ENCODE data around the gene TMEM164. TPM values are rescaled to one million over a fixed set of nuclear protein-coding genes. Genes with fewer than 3 reads are reported as not detected.

TMEM164 gene
- total RNA-seq, 1 donor from 2014 or later = 76.3 TPM

DNA sequence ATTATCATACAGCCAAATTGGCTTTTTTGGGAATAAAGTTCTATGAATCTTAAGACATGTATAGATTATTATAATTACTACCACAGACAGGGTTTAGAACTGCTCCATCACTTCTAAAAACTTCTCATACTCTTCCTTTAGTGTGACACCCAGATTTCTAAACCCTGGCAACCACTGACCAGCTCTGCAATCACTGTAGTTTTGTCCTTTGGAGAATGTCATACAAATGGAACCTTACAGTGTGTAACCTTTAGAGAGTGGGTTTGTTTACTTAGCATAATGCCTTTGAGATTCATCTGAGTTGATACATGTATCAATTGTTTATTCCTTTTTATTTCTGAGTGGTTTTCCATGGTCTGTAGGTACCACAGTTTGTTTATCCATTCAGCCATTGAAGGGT lies 95.0 kb downstream of the TMEM164 start:
- Mint-ChIP-seq H3K4me3 (no peak overlapping the region), H3K27ac (no peak overlapping the region), H3K9me3 (peaks cover 8% of the 10 kb centered on the region), H3K36me3 (peaks cover 35% of the 10 kb centered on the region), H3K27me3 (no peaks in the 10 kb centered on the region), H3K4me1 (ENCODE audit: unreplicated experiment) (no peaks in the 10 kb centered on the region)
- TF ChIP-seq, protein P1, sequence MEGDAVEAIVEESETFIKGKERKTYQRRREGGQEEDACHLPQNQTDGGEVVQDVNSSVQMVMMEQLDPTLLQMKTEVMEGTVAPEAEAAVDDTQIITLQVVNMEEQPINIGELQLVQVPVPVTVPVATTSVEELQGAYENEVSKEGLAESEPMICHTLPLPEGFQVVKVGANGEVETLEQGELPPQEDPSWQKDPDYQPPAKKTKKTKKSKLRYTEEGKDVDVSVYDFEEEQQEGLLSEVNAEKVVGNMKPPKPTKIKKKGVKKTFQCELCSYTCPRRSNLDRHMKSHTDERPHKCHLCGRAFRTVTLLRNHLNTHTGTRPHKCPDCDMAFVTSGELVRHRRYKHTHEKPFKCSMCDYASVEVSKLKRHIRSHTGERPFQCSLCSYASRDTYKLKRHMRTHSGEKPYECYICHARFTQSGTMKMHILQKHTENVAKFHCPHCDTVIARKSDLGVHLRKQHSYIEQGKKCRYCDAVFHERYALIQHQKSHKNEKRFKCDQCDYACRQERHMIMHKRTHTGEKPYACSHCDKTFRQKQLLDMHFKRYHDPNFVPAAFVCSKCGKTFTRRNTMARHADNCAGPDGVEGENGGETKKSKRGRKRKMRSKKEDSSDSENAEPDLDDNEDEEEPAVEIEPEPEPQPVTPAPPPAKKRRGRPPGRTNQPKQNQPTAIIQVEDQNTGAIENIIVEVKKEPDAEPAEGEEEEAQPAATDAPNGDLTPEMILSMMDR (conservative IDR thresholded peaks at IDR 0.05) = no peak
- DNase-seq (ENCODE audit: extremely low spot score, unreplicated experiment) = no peak

- no peaks in the 10 kb centered on the region for H3K27me3 Mint-ChIP-seq
- TF ChIP-seq, protein P1 (conservative IDR thresholded peaks at IDR 0.05) = no peak
- H3K4me3 Mint-ChIP-seq = no peak overlapping the region
- no peaks in the 10 kb centered on the region for H3K4me1 Mint-ChIP-seq (ENCODE audit: unreplicated experiment)
- peaks cover 5% of the 10 kb centered on the region for H3K36me3 Mint-ChIP-seq
- no peaks in the 10 kb centered on the region for H3K9me3 Mint-ChIP-seq
- no peak for DNase-seq (ENCODE audit: extremely low spot score, unreplicated experiment)
- no peak overlapping the region for H3K27ac Mint-ChIP-seq
Observed at GRCh38 chrX:110103344-110103743, 100.4 kb downstream of the TMEM164 start.

- TF ChIP-seq, protein P1 (conservative IDR thresholded peaks at IDR 0.05) = no peak
- no peak overlapping the region for H3K4me3 Mint-ChIP-seq
- peaks cover 4% of the 10 kb centered on the region for H3K4me1 Mint-ChIP-seq (ENCODE audit: unreplicated experiment)
- no peak for DNase-seq (ENCODE audit: extremely low spot score, unreplicated experiment)
- no peak overlapping the region for H3K27ac Mint-ChIP-seq
- no peaks in the 10 kb centered on the region for H3K27me3 Mint-ChIP-seq
- peaks cover 5% of the 10 kb centered on the region for H3K36me3 Mint-ChIP-seq
- H3K9me3 Mint-ChIP-seq = no peaks in the 10 kb centered on the region
Observed at GRCh38 chrX:110104078-110104477, 101.2 kb downstream of the TMEM164 start.

DNA sequence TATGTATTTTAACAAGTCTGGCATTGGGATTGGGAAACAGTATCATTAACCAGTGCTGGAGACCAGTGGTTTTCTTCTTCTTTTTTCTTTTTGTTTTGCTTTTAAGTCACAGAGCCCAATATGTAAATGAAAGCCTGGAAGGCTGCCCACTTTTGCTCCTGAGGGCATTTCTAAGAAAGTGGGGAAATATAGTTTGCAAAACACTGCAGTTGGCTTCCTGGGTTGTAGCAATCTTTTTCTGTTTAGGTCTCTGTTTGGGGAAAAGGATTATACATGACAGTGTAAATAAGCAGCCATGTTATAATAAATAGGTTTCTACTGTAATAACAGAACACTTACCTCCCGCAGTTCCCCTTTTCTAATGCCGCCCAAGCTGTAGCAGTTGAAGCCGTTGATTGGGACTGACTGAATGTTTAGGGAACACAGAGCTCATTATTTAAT lies 105.5 kb downstream of the TMEM164 start:
- DNase-seq (ENCODE audit: extremely low spot score, unreplicated experiment) = no peak
- Mint-ChIP-seq H3K36me3 (peaks cover 3% of the 10 kb centered on the region), H3K4me1 (ENCODE audit: unreplicated experiment) (peaks cover 4% of the 10 kb centered on the region), H3K9me3 (no peaks in the 10 kb centered on the region), H3K27me3 (no peaks in the 10 kb centered on the region), H3K4me3 (no peak overlapping the region), H3K27ac (no peak overlapping the region)
- TF ChIP-seq, protein P1 (conservative IDR thresholded peaks at IDR 0.05) = no peak

DNA sequence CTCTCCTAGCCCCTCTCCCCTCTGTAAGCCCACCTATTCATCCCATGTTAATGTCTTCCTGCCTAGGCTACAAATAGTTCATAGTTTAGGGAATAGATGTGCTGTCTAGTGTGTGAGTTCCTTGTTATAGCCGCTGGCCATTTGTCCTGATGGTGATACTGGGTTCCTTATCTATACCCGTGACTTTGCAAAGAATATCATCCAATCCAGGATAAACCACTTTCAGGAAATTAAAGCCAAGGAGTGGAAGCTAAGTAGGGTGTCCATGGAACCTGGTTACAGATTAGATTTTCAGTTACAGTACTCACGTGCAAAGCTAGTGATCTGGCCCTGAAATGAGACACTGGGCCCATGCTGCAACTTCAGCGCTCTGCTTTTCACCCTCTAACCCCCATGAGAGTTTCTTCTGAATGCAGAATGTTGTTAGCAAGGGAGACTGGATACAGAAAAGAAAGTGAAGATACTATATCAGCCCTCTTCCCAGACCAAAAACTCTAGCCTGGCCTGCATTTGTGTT lies 111.4 kb downstream of the TMEM164 start:
- Mint-ChIP-seq H3K36me3 (peaks cover 14% of the 10 kb centered on the region), H3K27me3 (no peaks in the 10 kb centered on the region), H3K4me3 (no peak overlapping the region), H3K9me3 (no peaks in the 10 kb centered on the region), H3K4me1 (ENCODE audit: unreplicated experiment) (no peaks in the 10 kb centered on the region), H3K27ac (no peak overlapping the region)
- no peak for DNase-seq (ENCODE audit: extremely low spot score, unreplicated experiment)
- TF ChIP-seq, protein P1 (conservative IDR thresholded peaks at IDR 0.05) = no peak

All from type B pancreatic cell (in vitro differentiated cells).